HCT116 (cell line): Measurements from ENCODE around the gene BNIP5. TPM values are rescaled to one million over a fixed set of nuclear protein-coding genes. Genes with fewer than 3 reads are reported as not detected.

Experiments
- ATAC-seq: fragments of 200-7000 bp; cut with Tn5 transposase; 2 replicates; pipeline ENCODE4 v1.9.1; 2020; ENCODE audit warnings: mild to moderate bottlenecking, moderate library complexity
- BruUV-seq: library from RNA; stranded (reverse); fragments of 400-500 nt; replicated peaks from 2 replicates; lab custom pipeline; 2021; lab: Mats Ljungman, UMichigan
- CTCF ChIA-PET: fragments of 300-600 bp; sonication (Branson Sonifier 250); formaldehyde crosslinking; loops from one replicate; lab custom pipeline; 2021; ENCODE audit warnings: antibody characterized with exemption; lab: Charles Lee
- POLR2A ChIA-PET: fragments of 300-600, 350-600 bp; sonication (Branson Sonifier 250); formaldehyde crosslinking; loops from one replicate; lab custom pipeline; 2021; ENCODE audit warnings: antibody characterized with exemption; lab: Charles Lee
- RAD21 ChIA-PET, 2 experiments: fragments of 300-600 bp; sonication (Branson Sonifier 250); formaldehyde crosslinking; loops; one replicate each; lab custom pipeline; 2023; ENCODE audit warnings: low total read pairs in 2 of 2; ENCODE audit not compliant: uncharacterized antibody in 2 of 2, unreplicated experiment in 2 of 2, low non-redundant PET in 1 of 2; lab: Charles Lee
- DNase-seq: peaks from one replicate; pipeline ENCODE4 v3.0.0-alpha.2; 2010; ENCODE audit warnings: low read depth, low spot score
- H2AFZ ChIP-seq: fragments of 200-600 bp; shearing (Covaris generic), sonication (generic); 2 replicates; pipeline ENCODE4 v1.6.1; 2017; ENCODE audit warnings: low read depth, mixed run types, mixed read lengths, antibody characterized with exemption, low read length; ENCODE audit not compliant: poor library complexity, severe bottlenecking
- H3K27ac ChIP-seq: 2 replicates; pipeline ENCODE4 v1.5.1; 2012; ENCODE audit warnings: low read depth, low read length
- H3K27me3 ChIP-seq: fragments of 200-600 bp; sonication (generic); 2 replicates; pipeline ENCODE4 v1.6.1; 2016; ENCODE audit warnings: mixed run types, low read length, mixed read lengths; ENCODE audit not compliant: insufficient read depth
- H3K36me3 ChIP-seq, 2 experiments: fragments of 200-500 bp in 1 of 2; fragments of 200-600 bp in 1 of 2; sonication (Bioruptor generic) in 1 of 2; sonication (generic) in 1 of 2; 2 replicates each; pipeline versions ENCODE4 v1.5.1 to v1.6.1; 2014 to 2016; ENCODE audit warnings: low read length in 2 of 2, inconsistent platforms in 1 of 2, mixed read lengths in 1 of 2, mixed run types in 1 of 2; ENCODE audit not compliant: insufficient read depth in 2 of 2, control insufficient read depth in 1 of 2
- H3K4me1 ChIP-seq, 2 experiments: fragments of 200-600 bp in 1 of 2; sonication (generic) in 1 of 2; 2 replicates each; pipeline versions ENCODE4 v1.5.1 to v1.6.1; 2012 to 2017; ENCODE audit warnings: low read length in 2 of 2, inconsistent platforms in 1 of 2, mild to moderate bottlenecking in 1 of 2, mixed read lengths in 1 of 2, mixed run types in 1 of 2, moderate library complexity in 1 of 2; ENCODE audit not compliant: insufficient read depth in 2 of 2, control insufficient read depth in 1 of 2
- H3K4me2 ChIP-seq: fragments of 200-600 bp; sonication (generic); 2 replicates; pipeline ENCODE4 v1.6.1; 2017; ENCODE audit warnings: mixed run types, low read length, mixed read lengths
- H3K4me3 ChIP-seq, 2 experiments: fragments of 200-600 bp in 1 of 2; sonication (generic) in 1 of 2; replicated peaks in 1 of 2; 2 replicates each; pipeline ENCODE4 v1.5.1; 2011 to 2016; ENCODE audit warnings: low read length in 2 of 2, control low read depth in 1 of 2, low read depth in 1 of 2, mild to moderate bottlenecking in 1 of 2, mixed read lengths in 1 of 2, mixed run types in 1 of 2
- H3K79me2 ChIP-seq: fragments of 200-600 bp; sonication (generic); 2 replicates; pipeline ENCODE4 v1.6.1; 2017; ENCODE audit warnings: mild to moderate bottlenecking, mixed run types, low read length, moderate library complexity, mixed read lengths; ENCODE audit not compliant: insufficient read depth
- H3K9ac ChIP-seq: fragments of 200-600 bp; sonication (generic); 2 replicates; pipeline ENCODE4 v1.6.1; 2016; ENCODE audit warnings: low read length, mixed read lengths
- H3K9me2 ChIP-seq: fragments of 200-600 bp; sonication (generic), shearing (Covaris generic); 2 replicates; pipeline ENCODE4 v1.6.1; 2017; ENCODE audit warnings: mixed run types, mild to moderate bottlenecking, moderate library complexity; ENCODE audit not compliant: insufficient read depth
- H3K9me3 ChIP-seq, 2 experiments: fragments of 200-500 bp in 1 of 2; fragments of 200-600 bp in 1 of 2; sonication (Bioruptor generic) in 1 of 2; sonication (generic) in 1 of 2; 2 replicates each; pipeline ENCODE4 v1.6.1; 2014 to 2017; ENCODE audit warnings: low read length in 2 of 2, mixed read lengths in 2 of 2, inconsistent platforms in 1 of 2, low read depth in 1 of 2, mild to moderate bottlenecking in 1 of 2, mixed run types in 1 of 2, moderate library complexity in 1 of 2; ENCODE audit not compliant: control insufficient read depth in 1 of 2, insufficient read depth in 1 of 2
- H4K20me1 ChIP-seq: fragments of 200-600 bp; sonication (generic), shearing (Covaris generic); 2 replicates; pipeline ENCODE4 v1.6.1; 2017; ENCODE audit warnings: mixed run types, mild to moderate bottlenecking, moderate library complexity; ENCODE audit not compliant: insufficient read depth
- CBX3 ChIP-seq: IDR thresholded peaks from 2 replicates; pipeline ENCODE4 v1.6.1; 2012; ENCODE audit warnings: low read depth
- CEBPB ChIP-seq: IDR thresholded peaks from 2 replicates; pipeline ENCODE4 v1.6.1; 2012; ENCODE audit warnings: low read depth
- EZH2 ChIP-seq: fragments of 200-600 bp; sonication (generic); IDR thresholded peaks from 2 replicates; pipeline ENCODE4 v1.6.1; 2017; ENCODE audit warnings: antibody characterized with exemption, mixed run types
- EZH2phosphoT487 ChIP-seq: fragments of 200-600 bp; IDR thresholded peaks from 2 replicates; pipeline ENCODE4 v1.6.1; 2018; ENCODE audit warnings: antibody characterized with exemption, borderline replicate concordance
- FOSL1 ChIP-seq: IDR thresholded peaks from 2 replicates; pipeline ENCODE4 v1.6.1; 2012; ENCODE audit warnings: low read depth
- JUND ChIP-seq: IDR thresholded peaks from 2 replicates; pipeline ENCODE4 v1.6.1; 2012
- MAX ChIP-seq: IDR thresholded peaks from 2 replicates; pipeline ENCODE4 v1.6.1; 2012
- POLR2A ChIP-seq: IDR thresholded peaks from 2 replicates; pipeline ENCODE4 v1.7.0; 2011; ENCODE audit warnings: borderline replicate concordance; ENCODE audit not compliant: insufficient read depth, insufficient read length; ENCODE audit errors: extremely low read depth
- POLR2AphosphoS5 ChIP-seq: IDR thresholded peaks from 2 replicates; pipeline ENCODE4 v1.6.1; 2011; ENCODE audit warnings: mild to moderate bottlenecking, low read depth, low read length, moderate library complexity
- RAD21 ChIP-seq: IDR thresholded peaks from 2 replicates; pipeline ENCODE4 v1.6.1; 2012; ENCODE audit warnings: low read depth, mild to moderate bottlenecking
- REST ChIP-seq: IDR thresholded peaks from 2 replicates; pipeline ENCODE4 v1.6.1; 2012; ENCODE audit warnings: low read depth
- SP1 ChIP-seq: IDR thresholded peaks from 2 replicates; pipeline ENCODE4 v1.6.1; 2012; ENCODE audit warnings: low read depth
- SRF ChIP-seq: IDR thresholded peaks from 2 replicates; pipeline ENCODE4 v1.6.1; 2012; ENCODE audit warnings: low read depth
- ZBTB33 ChIP-seq: IDR thresholded peaks from 2 replicates; pipeline ENCODE4 v1.6.1; 2011; ENCODE audit warnings: mild to moderate bottlenecking, low read length, moderate library complexity; ENCODE audit not compliant: insufficient replicate concordance; ENCODE audit errors: extremely low read depth
- intact Hi-C: fragments of 100-400 bp; cut with micrococcal nuclease; formaldehyde crosslinking; loops from 2 replicates; pipeline ENCODE4 v1.10.0; 2022
- total RNA-seq: library from RNA; stranded (reverse); gene quantifications from one replicate; pipeline ENCODE4 v1.2.1, GENCODE V29; 2021; ENCODE audit not compliant: unreplicated experiment

BNIP5 gene
- total RNA-seq, 1 experiment from 2014 or later, result not detected

- Histone ChIP-seq H3K36me3 (no peaks in the 10 kb centered on the region), H3K27me3 (no peaks in the 10 kb centered on the region), H3K4me1 (no peaks in the 10 kb centered on the region), H3K9me2 (no peaks in the 10 kb centered on the region), H3K27ac (no peak overlapping the region), H3K9me3 (no peaks in the 10 kb centered on the region), H3K9ac (no peak overlapping the region), H4K20me1 (no peaks in the 10 kb centered on the region), H2AFZ (no peak overlapping the region), H3K79me2 (no peaks in the 10 kb centered on the region), H3K4me2 (no peak overlapping the region), H3K4me3 (no peak overlapping the region)
- intact Hi-C loops, result no loop called here
- ChIA-PET POLR2A (no interaction called here), CTCF (no interaction called here), RAD21 (no interaction called here)
- BruUV-seq, result no TSS peak
- DNase-seq (no peak), ATAC-seq (no peak)
- no peak for TF ChIP-seq MAX
- TF ChIP-seq JUND, result no peak
- TF ChIP-seq POLR2AphosphoS5, result no peak
- TF ChIP-seq FOSL1, result no peak
These were observed 34.0 kb upstream of the BNIP5 start for GRCh38 chr6:36370638-36371037.

DNA sequence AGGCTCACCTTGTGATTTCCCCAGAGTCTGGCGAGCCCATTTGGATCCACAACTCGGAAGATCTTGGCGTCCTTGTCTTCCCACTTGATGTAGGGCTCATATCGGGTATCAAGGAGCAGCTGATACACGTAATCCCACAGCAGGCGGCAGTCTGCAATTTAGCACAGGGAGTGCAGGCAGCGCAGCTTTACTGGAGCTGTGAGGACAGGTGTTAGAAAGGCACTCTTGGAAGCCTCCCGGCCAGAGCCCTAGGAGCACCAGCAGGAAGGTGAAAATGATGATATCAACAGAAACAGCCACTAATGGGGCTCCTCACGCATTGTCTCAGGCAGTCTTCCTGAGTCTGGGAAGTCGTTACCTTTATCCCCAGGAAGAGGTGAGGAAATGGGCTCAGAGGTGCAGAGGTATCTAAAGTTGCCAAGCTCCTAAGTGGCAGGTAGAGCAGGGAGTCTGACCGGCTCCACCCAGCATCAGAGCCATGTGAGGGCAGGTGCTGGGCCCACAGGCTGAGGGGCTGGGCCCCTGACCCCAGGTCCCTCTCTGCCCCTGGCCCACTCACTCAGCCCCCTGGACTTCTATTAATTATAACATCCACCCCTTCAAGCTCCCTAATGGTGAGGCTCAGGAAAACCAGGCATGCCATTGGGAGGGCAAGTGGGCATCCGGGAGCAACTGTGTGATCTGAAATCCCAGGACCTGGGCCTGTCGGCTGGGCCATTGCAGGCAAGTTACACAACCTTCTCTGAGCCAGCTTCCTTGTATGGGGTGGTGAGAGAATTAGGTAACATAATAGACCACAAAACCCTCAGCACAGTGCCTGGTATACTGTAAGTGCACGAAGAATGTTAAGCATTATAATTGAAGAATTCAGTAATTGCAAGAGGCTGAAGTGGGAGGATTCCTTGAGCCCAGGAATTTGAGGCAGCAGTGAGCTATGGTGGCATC is 32.5 kb upstream of the BNIP5 start:
- Histone ChIP-seq H3K4me3 (no peak overlapping the region), H3K9me3 (no peaks in the 10 kb centered on the region), H2AFZ (no peak overlapping the region), H3K36me3 (no peaks in the 10 kb centered on the region), H3K9ac (no peak overlapping the region), H3K9me2 (no peaks in the 10 kb centered on the region), H4K20me1 (no peaks in the 10 kb centered on the region), H3K79me2 (no peaks in the 10 kb centered on the region), H3K4me1 (no peaks in the 10 kb centered on the region), H3K27me3 (no peaks in the 10 kb centered on the region), H3K27ac (no peak overlapping the region), H3K4me2 (no peak overlapping the region)
- no TSS peak for BruUV-seq
- ATAC-seq (no peak), DNase-seq (no peak)
- ChIA-PET CTCF (no interaction called here), POLR2A (no interaction called here), RAD21 (no interaction called here)
- intact Hi-C loops, result no loop called here
- no peak for TF ChIP-seq FOSL1
- TF ChIP-seq POLR2AphosphoS5, result no peak
- TF ChIP-seq CBX3, result no peak
- TF ChIP-seq REST, result no peak
- no peak for TF ChIP-seq EZH2phosphoT487
- TF ChIP-seq POLR2A, result no peak
- TF ChIP-seq ZBTB33, result no peak
- no peak for TF ChIP-seq SP1
- TF ChIP-seq CEBPB, result no peak
- TF ChIP-seq EZH2, result no peak
- no peak for TF ChIP-seq RAD21
- no peak for TF ChIP-seq SRF
- no peak for TF ChIP-seq MAX
